ENCODE results near the gene PCBP3. TPM values are rescaled to one million over a fixed set of nuclear protein-coding genes. Genes with fewer than 3 reads are reported as not detected.

PCBP3 gene
- total and polyA plus RNA-seq, 2 of the 8 experiments (the other 6 are each of a cell fraction or from before 2014, with no cell fraction given): 3.5 to 6.3 TPM

DNA sequence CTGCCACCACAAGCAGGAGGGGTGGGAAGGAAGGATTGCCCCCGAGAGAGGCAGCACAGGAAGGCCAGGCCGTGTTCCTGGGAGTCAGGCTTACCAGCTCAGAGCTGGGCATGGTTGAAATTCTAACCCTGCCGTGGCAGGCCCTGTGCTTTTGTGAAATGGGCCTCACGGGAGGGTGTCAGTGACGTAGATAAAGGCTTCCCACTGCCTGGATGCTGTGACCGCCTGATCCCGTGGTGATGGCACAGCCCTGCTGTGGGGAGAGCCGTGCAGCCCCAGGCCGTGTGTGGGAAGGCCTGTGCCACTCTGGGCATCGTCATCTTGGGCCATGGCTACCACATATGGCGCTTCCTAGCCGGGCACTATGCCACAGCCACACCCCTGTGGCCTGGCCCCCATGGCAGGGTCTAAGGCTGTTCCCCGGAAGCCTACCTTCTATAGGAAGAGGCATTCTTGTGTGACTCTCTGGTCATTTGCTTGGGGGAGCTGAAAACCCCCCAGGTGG lies 161.3 kb downstream of the PCBP3 start:
- no peak overlapping the region for H4K8ac ChIP-seq (ENCODE audit: extremely low read depth, insufficient read depth, low read length)
- FAIRE-seq (no peak), DNase-seq (ENCODE audit: low read depth in 1 of 2, low spot score in 2 of 2) (no peak)
- no peaks in the 10 kb centered on the region for H3K27me3 ChIP-seq (replicated peaks in 1 of 4; ENCODE audit: control insufficient read depth in 3 of 4, extremely low read depth in 1 of 4, insufficient read depth in 3 of 4, low read length in 3 of 4)
- H2BK120ac ChIP-seq (replicated peaks; ENCODE audit: low read depth, low read length): no peak overlapping the region
- H3K4me2 ChIP-seq (ENCODE audit: insufficient read depth in 1 of 2, low read depth in 2 of 2, low read length in 2 of 2): no peak overlapping the region
- no peaks in the 10 kb centered on the region for H3K79me2 ChIP-seq (ENCODE audit: control insufficient read depth in 1 of 2, insufficient read depth in 2 of 2, low read length in 2 of 2)
- no peak overlapping the region for H2BK15ac ChIP-seq (ENCODE audit: low read length)
- no peak overlapping the region for H3K56ac ChIP-seq (replicated peaks; ENCODE audit: insufficient read length, low read depth, low read length)
- no peak overlapping the region for H3K4me3 ChIP-seq (ENCODE audit: extremely low read depth in 1 of 4, insufficient read depth in 2 of 4, low read depth in 3 of 4, low read length in 4 of 4)
- no peak overlapping the region for H3K23ac ChIP-seq (ENCODE audit: insufficient read length)
- ChIA-PET CTCF (ENCODE audit: partially characterized antibody) (no interaction called here), POLR2A (ENCODE audit: partially characterized antibody) (no interaction called here)
- no peak overlapping the region for H3K4ac ChIP-seq (replicated peaks; ENCODE audit: insufficient read length, low read depth, low read length)
- no peak overlapping the region for H2BK5ac ChIP-seq (ENCODE audit: low read depth, low read length)
- no peak overlapping the region for H4K91ac ChIP-seq (replicated peaks; ENCODE audit: insufficient read length, low read length)
- H4K5ac ChIP-seq (ENCODE audit: insufficient read length, low read depth, low read length): no peak overlapping the region
- H4K20me1 ChIP-seq (replicated peaks in 1 of 2; ENCODE audit: control insufficient read depth in 1 of 2, insufficient read depth in 2 of 2, low read length in 2 of 2): peaks cover 0 to 3% of the 10 kb centered on the region in 2 experiments
- TF ChIP-seq ZNF274 (IDR thresholded peaks at IDR 0.05; ENCODE audit: borderline replicate concordance, extremely low read depth, low read length) (no peak), SP2 (IDR thresholded peaks at IDR 0.05; ENCODE audit: low read length) (no peak), EP300 (IDR thresholded peaks at IDR 0.05; ENCODE audit: borderline replicate concordance in 1 of 2, low read depth in 2 of 2, low read length in 2 of 2) (no peak), GTF2F1 (IDR thresholded peaks at IDR 0.05; ENCODE audit: borderline replicate concordance, low read depth, low read length) (no peak), SRF (IDR thresholded peaks at IDR 0.05; ENCODE audit: low read depth, low read length) (no peak), SP1 (IDR thresholded peaks at IDR 0.05; ENCODE audit: low read depth, low read length) (no peak), JUND (IDR thresholded peaks at IDR 0.05; ENCODE audit: low read length) (no peak), GABPA (IDR thresholded peaks at IDR 0.05; ENCODE audit: borderline replicate concordance, insufficient read depth, low read length) (no peak), PHF8 (conservative IDR thresholded peaks at IDR 0.05; ENCODE audit: low read depth, low read length) (no peak), SIRT6 (IDR thresholded peaks at IDR 0.05; ENCODE audit: low read length) (no peak)
- H3K9ac ChIP-seq (replicated peaks in 1 of 4; ENCODE audit: extremely low read depth in 1 of 4, low read depth in 3 of 4, low read length in 3 of 4): no peak overlapping the region
- WGBS, 2 experiments (ENCODE audit: extremely low coverage in 1 of 2, insufficient coverage in 1 of 2, insufficient read length in 1 of 2, insufficient replicate concordance in 2 of 2, low coverage in 1 of 2, low lambda C conversion rate in 2 of 2, missing lambda C conversion rate in 1 of 2): 91% methylated on average over 13 of the region's 13 CpGs; no CpG with 5 or more reads in 1 of the 2 experiments
- no peaks in the 10 kb centered on the region for H3K36me3 ChIP-seq (ENCODE audit: control insufficient read depth in 2 of 4, insufficient read depth in 4 of 4, low read length in 3 of 4)
- H3K14ac ChIP-seq (ENCODE audit: insufficient read length): no peak overlapping the region
- no peaks in the 10 kb centered on the region for H3K23me2 ChIP-seq (ENCODE audit: low read depth, low read length)
- no peaks in the 10 kb centered on the region for H3K79me1 ChIP-seq (ENCODE audit: low read depth, low read length)
- no peak overlapping the region; the same call in 1 of the 2 replicates for H2BK12ac ChIP-seq (ENCODE audit: low read depth, low read length)
- H2AFZ ChIP-seq (ENCODE audit: low read length): no peak overlapping the region
- no peak overlapping the region for H2BK20ac ChIP-seq (ENCODE audit: low read length)
- no peak overlapping the region for H3K18ac ChIP-seq (ENCODE audit: extremely low read depth, low read length)
- H3K27ac ChIP-seq (ENCODE audit: low read depth, low read length): no peak overlapping the region
- H2AK5ac ChIP-seq (ENCODE audit: low read depth, low read length): no peak overlapping the region
- H3K4me1 ChIP-seq (replicated peaks in 1 of 4; ENCODE audit: control insufficient read depth in 3 of 4, insufficient read depth in 4 of 4, low read length in 3 of 4): no peaks in the 10 kb centered on the region; a peak in 2 of 7 replicates
- no peaks in the 10 kb centered on the region for H3K9me3 ChIP-seq (ENCODE audit: insufficient read depth in 2 of 2, low read depth in 1 of 2, low read length in 1 of 2)
